Measurements from ENCODE around the gene FOXR2.

Gene FOXR2, protein sequence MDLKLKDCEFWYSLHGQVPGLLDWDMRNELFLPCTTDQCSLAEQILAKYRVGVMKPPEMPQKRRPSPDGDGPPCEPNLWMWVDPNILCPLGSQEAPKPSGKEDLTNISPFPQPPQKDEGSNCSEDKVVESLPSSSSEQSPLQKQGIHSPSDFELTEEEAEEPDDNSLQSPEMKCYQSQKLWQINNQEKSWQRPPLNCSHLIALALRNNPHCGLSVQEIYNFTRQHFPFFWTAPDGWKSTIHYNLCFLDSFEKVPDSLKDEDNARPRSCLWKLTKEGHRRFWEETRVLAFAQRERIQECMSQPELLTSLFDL

DNA sequence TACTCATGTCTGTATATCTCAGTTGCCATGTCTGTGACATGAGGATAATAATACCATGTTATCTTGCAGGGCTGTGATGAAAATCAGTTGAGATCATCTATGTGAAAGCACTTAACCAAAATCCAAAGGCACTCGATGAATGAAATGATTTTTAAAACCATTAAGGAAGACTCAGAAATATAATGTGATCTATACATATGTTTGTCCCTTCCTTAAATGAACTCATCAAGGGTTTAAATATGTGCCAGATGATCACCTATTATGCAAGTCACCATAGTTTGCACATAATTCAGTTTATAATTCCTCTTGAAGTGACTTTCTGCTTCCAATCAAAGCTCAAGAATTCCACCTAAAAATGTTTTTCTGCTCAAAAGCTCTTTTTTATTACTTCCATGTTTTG lies at the start of gene FOXR2:
Gene FOXR2 (plus strand): TSS at position 301 of the 400 bp plus-strand sequence. CDS start 312 bp downstream, outside the sequence.
- DNase-seq, result no peak

GRCh38 chrX:55579115-55579514 lies 44.1 kb upstream of the FOXR2 start:
- DNase-seq, result no peak

DNA sequence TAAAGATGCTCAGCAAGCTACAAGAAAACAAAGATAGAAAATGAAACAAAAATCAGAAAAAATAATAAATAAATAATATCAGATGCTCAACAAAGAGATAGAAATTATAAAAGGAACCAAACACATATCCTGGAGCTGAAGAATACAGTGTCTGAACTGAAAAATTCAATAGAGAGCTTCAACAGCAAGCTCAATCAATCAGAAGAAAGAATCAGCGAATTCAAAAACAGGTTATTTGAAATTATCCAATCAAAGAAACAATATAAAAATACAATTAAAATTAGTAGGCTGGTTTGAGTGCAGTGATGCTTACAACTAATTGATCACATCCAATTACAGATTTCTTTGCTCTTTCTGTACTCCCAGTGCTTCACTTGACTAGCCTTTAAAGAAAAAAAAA lies 40.8 kb upstream of the FOXR2 start:
- DNase-seq, result no peak

DNA sequence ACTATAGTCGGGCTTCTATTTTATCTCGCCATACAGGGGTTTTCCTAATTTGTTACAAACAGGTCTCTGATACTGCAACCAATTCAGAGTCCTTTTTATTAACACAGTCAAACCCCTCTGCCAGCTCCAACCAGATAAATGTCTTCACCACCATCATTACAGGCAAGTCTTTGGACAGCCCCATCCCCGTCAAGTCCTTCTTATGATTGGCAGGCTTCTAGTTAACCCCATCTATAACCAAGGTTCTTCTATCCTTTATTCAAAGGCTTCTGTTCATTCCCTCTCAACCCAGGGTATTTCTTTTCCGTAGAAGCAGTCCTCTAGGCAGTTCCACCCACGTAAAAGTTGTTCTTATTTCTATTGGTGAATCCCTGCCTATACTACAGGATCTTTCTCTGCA lies 29.9 kb upstream of the FOXR2 start:
- no peak for DNase-seq

DNA sequence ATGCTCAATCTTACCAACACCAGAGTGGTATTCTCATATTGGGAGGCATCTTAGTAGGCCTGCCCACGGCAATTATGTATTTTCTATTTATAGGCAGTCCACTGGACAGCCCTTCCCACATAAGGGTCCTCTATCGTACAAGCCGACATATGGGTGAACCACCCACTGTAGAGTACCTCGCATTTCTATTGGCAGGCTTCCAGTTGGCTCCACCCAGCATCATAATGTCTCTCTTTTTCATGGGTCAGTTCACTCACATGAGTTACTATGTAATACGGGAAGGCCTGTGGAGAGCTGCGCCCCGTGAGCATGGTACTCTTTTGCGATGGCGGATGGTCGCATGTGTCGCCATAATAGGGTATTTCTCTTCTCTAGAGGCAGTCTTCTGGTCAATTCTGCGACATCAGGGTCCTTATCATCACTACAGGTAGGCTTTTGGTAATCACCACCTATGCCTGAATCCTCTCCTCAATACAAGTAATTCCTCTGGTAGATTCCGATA lies 29.4 kb upstream of the FOXR2 start:
- DNase-seq, result no peak

DNA sequence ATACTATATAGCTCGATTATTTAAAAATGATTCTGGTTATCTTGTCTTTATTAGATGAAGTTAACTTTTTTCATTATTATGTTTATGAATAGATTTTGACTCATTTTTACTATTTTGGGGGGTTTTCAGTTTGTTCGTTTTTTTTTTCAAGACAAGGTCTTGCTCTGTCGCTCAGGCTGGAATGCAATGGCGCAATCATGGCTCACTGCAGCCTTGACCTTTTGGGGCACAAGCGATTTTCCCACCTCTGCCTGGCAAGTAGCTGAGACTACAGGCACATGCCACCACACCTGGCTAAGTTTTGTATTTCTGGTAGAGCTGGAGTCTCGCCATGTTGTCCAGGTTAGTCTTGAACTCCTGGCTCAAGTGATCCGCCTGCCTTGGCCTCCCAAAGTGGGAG lies 24.9 kb upstream of the FOXR2 start:
- no peak for DNase-seq

DNA sequence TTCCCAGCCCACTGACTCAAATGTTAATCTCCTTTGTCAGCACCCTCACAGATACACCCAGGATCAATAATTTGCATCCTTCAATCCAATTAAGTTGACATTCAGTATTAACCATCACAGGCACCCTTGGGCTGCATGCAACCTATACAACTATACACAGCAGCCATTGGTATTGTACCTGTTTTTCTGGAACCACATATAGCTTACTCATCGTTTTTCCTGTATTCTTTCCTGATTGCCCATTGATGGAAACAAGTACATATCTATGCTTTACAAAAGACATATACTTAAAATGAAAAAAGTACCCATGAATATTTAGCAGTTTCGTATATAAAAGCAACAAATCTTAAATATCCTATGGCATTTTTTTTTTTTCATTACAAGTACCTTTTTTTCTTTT lies 3.7 kb upstream of the FOXR2 start:
- no peak for DNase-seq

DNA sequence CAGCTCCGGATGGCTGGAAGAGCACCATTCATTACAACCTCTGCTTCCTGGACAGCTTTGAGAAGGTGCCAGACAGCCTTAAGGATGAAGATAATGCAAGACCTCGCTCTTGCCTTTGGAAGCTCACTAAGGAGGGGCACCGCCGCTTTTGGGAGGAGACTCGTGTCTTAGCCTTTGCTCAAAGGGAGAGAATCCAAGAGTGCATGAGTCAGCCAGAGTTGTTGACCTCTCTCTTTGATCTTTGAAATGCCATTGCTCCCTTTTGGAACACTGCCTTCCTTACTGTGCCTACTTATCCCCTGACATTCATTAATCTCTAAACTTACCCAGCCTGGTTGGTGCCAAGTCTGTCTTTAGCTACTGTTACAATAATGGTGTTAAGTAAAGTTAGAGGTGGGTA lies 1.2 kb downstream of the FOXR2 start:
- no peak for DNase-seq

- no peak for DNase-seq
Observed at GRCh38 chrX:55636109-55636508, 12.9 kb downstream of the FOXR2 start.

DNA sequence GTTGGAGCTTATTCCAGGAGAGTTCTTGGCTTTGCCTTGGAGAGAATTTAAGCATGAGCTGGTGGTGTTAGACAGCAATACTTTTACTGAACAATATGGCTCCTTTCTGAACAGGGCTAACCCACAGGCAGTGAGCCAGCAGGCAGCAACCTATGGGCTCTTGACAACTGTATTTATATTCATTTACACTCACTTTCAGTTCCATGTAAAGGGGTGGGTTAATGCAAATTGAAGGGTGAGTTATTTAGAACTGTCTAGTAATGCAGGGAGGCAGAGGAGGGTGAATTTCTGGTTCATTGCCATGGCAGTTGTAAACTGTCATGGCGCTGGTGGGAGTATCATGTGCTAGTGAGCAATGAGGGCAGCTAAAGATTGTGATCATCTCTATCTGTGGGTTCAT lies 15.7 kb downstream of the FOXR2 start:
- DNase-seq, result no peak

- no peak for DNase-seq
Observed at GRCh38 chrX:55640854-55641253, 17.7 kb downstream of the FOXR2 start.

- no peak for DNase-seq
Observed at GRCh38 chrX:55648434-55648833, 25.2 kb downstream of the FOXR2 start.

DNA sequence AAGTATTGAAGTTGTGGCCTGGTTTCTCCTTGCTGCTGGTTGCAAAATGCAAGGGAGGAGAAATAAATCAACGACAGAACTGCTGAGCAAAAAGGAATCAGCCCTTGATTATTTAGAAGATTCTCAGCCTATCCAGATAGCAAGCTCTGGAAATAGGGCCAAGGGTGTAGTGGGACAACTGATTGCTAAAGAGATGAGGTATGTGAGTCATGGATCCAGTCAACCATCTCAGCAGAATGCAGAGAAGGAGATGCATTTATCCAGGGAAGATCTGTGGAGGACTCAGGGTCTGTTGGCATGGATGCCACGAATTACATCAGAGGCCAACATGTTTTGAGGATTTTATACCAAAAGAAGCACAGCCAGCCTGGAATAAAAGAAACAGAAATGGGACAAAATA lies 36.7 kb downstream of the FOXR2 start:
- DNase-seq, result no peak

- DNase-seq, result no peak
Observed at GRCh38 chrX:55663584-55663983, 40.4 kb downstream of the FOXR2 start.

GRCh38 chrX:55668084-55668483 lies 44.9 kb downstream of the FOXR2 start:
- no peak for DNase-seq
